ENCODE results near the gene PRSS33. TPM values are rescaled to one million over a fixed set of nuclear protein-coding genes. Genes with fewer than 3 reads are reported as not detected.

Gene PRSS33
- total RNA-seq, 1 donor from 2014 or later: 15.4 TPM

DNA sequence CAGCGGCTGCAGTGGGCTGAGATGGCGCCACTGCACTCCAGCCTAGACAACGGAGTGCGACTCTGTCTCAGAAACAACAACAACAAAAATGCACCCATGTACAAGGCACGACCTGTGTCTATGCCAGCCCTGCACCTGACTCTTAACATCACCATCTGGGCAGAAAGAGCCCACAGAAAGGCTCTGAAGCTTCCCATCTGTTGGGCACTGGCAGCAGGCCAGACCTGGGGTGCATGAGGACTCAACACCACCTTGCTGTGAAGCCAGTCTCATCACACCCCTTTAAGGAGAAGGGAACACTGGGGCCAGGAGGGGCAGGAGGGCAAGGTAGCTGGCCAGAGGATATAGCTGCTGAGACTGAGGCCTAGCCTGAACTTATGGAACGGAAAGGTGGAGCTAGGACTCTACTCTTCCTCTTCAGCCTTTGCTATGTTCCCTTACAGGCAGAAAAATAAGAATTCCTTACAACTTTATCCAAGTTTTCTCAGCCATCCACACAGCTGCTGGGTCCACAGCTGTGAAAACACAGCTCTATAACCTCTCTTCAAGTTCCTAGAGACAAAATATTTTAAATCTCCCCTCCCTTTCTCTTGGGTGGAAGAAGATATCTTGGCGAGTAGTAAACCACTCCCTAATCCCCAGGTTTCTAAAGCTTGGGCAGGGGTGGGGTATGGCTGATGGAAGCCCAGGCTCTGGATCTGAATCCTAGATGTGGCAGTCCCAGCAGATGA is 13.0 kb downstream of the PRSS33 start:
- Histone ChIP-seq H3K36me3 (peaks cover 43 to 44% of the 10 kb centered on the region in 2 donors), H3K4me1 (peaks cover 9 to 17% of the 10 kb centered on the region in 2 donors)
- intact Hi-C loops (cut with DNase I): loop anchor here (10.0 kb wide), 1 partner anchor 260 kb away; the partner anchor contains the start of gene ATP6V0C

DNA sequence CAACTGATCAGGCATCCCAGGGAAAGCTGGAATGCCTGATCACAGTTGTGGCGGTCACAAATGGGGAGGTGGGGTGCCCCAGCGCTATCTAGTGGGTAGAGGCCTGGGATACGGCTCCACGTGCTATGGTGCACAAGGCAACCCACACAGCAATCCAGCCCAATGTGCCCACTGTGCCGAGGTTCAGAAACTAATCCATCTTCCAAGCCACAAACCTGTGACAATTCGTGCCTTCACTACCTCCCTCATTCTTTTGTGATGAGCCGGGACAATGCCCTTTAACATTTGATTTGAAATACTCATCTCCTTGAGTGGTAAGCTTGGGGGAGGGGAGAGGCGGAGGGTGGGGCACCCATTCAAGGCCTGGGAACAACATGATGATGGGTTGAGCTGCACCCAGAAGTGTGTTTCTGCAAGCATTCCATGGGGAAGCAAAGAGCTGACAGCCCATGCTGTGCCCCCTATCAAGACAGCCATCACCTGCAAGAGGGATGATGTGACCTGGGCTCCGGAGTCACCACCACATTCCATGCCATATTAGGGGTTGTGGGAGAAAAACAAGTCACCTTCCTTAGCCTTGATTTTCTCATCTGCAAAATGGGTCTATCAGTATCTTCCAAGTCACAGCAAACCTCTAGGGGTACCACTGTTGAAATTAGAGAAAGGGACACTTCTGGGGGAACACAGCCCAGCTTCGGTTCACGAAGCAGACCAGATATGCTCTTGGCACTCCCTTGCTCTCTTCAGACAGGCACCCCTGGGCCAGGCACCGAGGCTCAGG is 14.0 kb downstream of the PRSS33 start:
- H3K4me1 ChIP-seq: peaks cover 9 to 11% of the 10 kb centered on the region in 2 donors
- H3K36me3 ChIP-seq: peaks cover 52 to 54% of the 10 kb centered on the region in 2 donors
- TF ChIP-seq, protein P1, sequence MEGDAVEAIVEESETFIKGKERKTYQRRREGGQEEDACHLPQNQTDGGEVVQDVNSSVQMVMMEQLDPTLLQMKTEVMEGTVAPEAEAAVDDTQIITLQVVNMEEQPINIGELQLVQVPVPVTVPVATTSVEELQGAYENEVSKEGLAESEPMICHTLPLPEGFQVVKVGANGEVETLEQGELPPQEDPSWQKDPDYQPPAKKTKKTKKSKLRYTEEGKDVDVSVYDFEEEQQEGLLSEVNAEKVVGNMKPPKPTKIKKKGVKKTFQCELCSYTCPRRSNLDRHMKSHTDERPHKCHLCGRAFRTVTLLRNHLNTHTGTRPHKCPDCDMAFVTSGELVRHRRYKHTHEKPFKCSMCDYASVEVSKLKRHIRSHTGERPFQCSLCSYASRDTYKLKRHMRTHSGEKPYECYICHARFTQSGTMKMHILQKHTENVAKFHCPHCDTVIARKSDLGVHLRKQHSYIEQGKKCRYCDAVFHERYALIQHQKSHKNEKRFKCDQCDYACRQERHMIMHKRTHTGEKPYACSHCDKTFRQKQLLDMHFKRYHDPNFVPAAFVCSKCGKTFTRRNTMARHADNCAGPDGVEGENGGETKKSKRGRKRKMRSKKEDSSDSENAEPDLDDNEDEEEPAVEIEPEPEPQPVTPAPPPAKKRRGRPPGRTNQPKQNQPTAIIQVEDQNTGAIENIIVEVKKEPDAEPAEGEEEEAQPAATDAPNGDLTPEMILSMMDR (IDR thresholded peaks at IDR 0.05): no peak
- H3K9me3 ChIP-seq: no peaks in the 10 kb centered on the region
- H3K4me3 ChIP-seq: no peak overlapping the region
- H3K27ac ChIP-seq: no peak overlapping the region
- DNase-seq (ENCODE audit: low spot score in 2 of 2): no peak
- no peaks in the 10 kb centered on the region for H3K27me3 ChIP-seq
- intact Hi-C loops (cut with DNase I): loop anchor here (10.0 kb wide), 1 partner anchor 259 kb away; the partner anchor contains the start of gene ATP6V0C

More for the DNA sequence above, 13.0 kb downstream of the PRSS33 start:
- no peak for DNase-seq (ENCODE audit: low spot score in 2 of 2)
- Histone ChIP-seq H3K9me3 (no peaks in the 10 kb centered on the region), H3K27ac (no peak overlapping the region), H3K27me3 (no peaks in the 10 kb centered on the region), H3K4me3 (no peak overlapping the region)
- TF ChIP-seq, protein P1 (IDR thresholded peaks at IDR 0.05): no peak

DNA sequence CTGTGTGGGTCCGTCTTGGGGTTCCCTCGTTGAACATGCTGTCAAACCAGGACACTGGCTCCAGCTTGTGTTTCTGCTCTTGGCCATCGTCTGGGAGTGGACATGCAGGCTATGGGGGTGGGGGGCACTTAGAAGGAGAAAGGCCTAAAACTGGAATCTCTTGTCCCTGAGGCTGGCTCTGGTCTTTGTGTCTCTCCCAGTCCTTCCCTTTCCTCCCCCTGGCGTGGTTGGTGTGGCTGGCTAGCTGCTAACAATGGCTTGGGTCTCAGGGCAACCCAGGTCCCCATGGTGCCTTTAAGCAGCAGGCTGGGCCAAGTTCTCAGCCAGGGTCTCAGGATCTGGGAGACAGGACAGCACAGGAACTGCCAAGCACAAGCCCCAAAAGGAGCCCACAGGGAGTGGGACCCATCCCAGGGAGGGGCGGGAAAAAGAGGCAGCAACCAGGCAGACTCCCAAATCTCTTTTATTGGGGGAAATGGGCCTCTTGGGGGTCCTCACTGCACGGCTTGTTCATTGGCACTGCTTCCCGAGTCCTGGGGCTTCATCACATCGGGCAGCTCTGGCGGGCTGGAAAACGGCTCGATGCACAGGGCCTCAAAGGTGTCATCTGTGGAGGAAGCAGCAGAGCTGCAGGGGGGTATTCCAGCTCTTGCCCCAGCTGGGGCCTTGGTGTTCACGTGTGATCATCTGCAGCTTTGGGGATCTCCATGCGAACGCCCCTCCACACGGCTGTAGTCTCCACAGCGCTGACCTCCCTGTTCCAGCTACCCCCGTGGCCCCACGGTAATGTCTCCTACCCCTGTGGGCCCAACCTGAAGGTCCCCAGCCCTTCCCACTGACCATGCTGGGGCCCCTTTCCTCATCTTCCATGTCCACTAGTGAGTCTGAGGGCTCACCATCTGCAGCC is 15.6 kb downstream of the PRSS33 start:
- H3K36me3 ChIP-seq: peaks cover 69 to 70% of the 10 kb centered on the region in 2 donors
- no peak overlapping the region for H3K4me3 ChIP-seq
- H3K4me1 ChIP-seq: peaks cover 8 to 9% of the 10 kb centered on the region in 2 donors
- no peaks in the 10 kb centered on the region for H3K9me3 ChIP-seq
- intact Hi-C loops (cut with DNase I): loop anchor here (10.0 kb wide), 1 partner anchor 257 kb away; the partner anchor contains the start of gene ATP6V0C
- H3K27ac ChIP-seq: no peak overlapping the region
- TF ChIP-seq, protein P1 (IDR thresholded peaks at IDR 0.05): no peak
- H3K27me3 ChIP-seq: no peaks in the 10 kb centered on the region
- no peak for DNase-seq (ENCODE audit: low spot score in 2 of 2)

DNA sequence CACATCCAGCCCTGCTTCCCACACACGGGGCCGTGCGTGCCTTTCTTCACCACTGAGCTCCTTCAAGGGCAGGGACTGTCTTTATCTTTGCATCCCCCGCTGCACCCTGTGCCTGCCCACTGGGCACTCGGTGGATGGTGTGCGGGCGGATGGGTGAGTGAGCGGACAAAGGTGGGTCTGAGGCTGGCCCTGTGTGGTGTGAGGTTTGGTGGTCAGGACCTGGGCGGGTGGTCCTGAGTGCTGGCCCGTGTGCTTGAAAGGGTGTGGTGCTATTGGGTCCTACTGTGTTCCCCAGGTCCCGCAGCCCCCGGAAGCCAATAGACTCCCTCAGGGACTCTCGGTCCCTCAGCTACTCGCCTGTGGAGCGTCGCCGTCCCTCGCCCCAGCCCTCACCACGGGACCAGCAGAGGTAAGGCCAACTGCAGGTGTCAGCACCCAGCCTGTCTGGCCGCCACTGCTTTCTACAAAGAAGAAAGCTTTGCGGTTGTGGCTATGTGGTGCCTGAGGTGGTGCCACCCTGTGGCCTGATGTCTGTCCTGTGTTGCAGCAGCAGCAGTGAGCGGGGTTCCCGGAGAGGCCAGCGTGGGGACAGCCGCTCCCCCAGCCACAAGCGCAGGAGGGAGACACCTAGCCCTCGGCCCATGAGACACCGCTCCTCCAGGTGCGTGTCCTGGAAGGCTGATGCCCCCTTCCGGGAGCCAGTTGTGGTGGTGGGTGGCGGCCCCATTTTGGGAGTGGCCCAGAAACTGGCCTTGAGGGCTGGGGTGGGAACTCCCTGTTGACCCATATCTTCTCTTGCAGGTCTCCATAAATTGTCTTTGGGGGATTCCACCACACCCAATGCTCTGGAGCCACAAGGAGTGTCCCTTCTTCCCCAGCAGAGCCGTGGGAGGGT is 17.1 kb downstream of the PRSS33 start:
- TF ChIP-seq, protein P1 (IDR thresholded peaks at IDR 0.05): no peak
- Histone ChIP-seq H3K27ac (no peak overlapping the region), H3K4me1 (peaks cover 0 to 2% of the 10 kb centered on the region in 2 donors), H3K9me3 (no peaks in the 10 kb centered on the region), H3K36me3 (peaks cover 82 to 83% of the 10 kb centered on the region in 2 donors), H3K4me3 (no peak overlapping the region), H3K27me3 (no peaks in the 10 kb centered on the region)
- intact Hi-C loops (cut with DNase I): loop anchor here (10.0 kb wide), 1 partner anchor 256 kb away; the partner anchor contains the start of gene ATP6V0C
- no peak for DNase-seq (ENCODE audit: low spot score in 2 of 2)

All from ascending aorta (tissue), 2 donors.